HepG2 (cell line): ENCODE data around the gene BICRA. TPM values are rescaled to one million over a fixed set of nuclear protein-coding genes. Genes with fewer than 3 reads are reported as not detected.

Source experiments
- ATAC-seq: fragments of 200-7000 bp; cut with Tn5 transposase; 3 replicates; pipeline ENCODE4 v1.9.1; 2020; ENCODE audit warnings: mild to moderate bottlenecking, moderate library complexity
- BruUV-seq: library from RNA; stranded (reverse); fragments of 400-500 nt; replicated peaks from 2 replicates; lab custom pipeline; 2021; lab: Mats Ljungman, UMichigan
- CTCF ChIA-PET: fragments of 300-600 bp; formaldehyde crosslinking; extraction: SDS; loops from one replicate; lab custom pipeline; 2021; ENCODE audit warnings: low total read pairs, inconsistent platforms, low intra/inter-chr PET ratio; lab: Yijun Ruan, JAX
- POLR2A ChIA-PET: fragments of 350-600 bp; sonication (Branson Sonifier 250); formaldehyde crosslinking; loops from one replicate; lab custom pipeline; 2020; ENCODE audit warnings: antibody characterized with exemption, inconsistent platforms; lab: Yijun Ruan, JAX
- DNase-seq: peaks from one replicate; pipeline ENCODE4 v3.0.0-alpha.2; 2015; ENCODE audit warnings: low spot score
- FAIRE-seq: peaks from 3 replicates; lab custom pipeline; 2011; peaks lifted over from hg19 to GRCh38; lab: Jason Lieb, UNC
- H2AFZ ChIP-seq: one replicate; pipeline ENCODE4 v1.6.1; 2011; ENCODE audit warnings: low read length, inconsistent platforms
- H3K27ac ChIP-seq: fragments of 300-600 bp; 3 replicates; pipeline ENCODE4 v1.8.0; 2011; ENCODE audit warnings: mixed run types, mild to moderate bottlenecking, mixed read lengths, low read length, inconsistent platforms; ENCODE audit not compliant: insufficient read depth; ENCODE audit errors: extremely low read length
- H3K27me3 ChIP-seq, 2 experiments: fragments of 200-600 bp in 1 of 2; 2 replicates in 1 of 2; 3 replicates in 1 of 2; pipeline versions ENCODE4 v1.6.0 to v1.8.0; 2011; ENCODE audit warnings: low read length in 2 of 2, mild to moderate bottlenecking in 2 of 2, moderate library complexity in 2 of 2, inconsistent platforms in 1 of 2; ENCODE audit not compliant: insufficient read depth in 2 of 2, control insufficient read depth in 1 of 2
- H3K36me3 ChIP-seq, 2 experiments: fragments of 200-600 bp in 1 of 2; replicated peaks in 1 of 2; 2 replicates in 1 of 2; 3 replicates in 1 of 2; pipeline versions ENCODE4 v1.5.1 to v1.8.0; 2011; ENCODE audit warnings: low read length in 2 of 2, inconsistent platforms in 1 of 2; ENCODE audit not compliant: insufficient read depth in 2 of 2, control insufficient read depth in 1 of 2
- H3K4me1 ChIP-seq: 2 replicates; pipeline ENCODE4 v1.5.1; 2012; ENCODE audit warnings: low read length, inconsistent platforms; ENCODE audit not compliant: insufficient read depth
- H3K4me2 ChIP-seq: 2 replicates; pipeline ENCODE4 v1.6.0; 2011; ENCODE audit warnings: low read depth, low read length, inconsistent platforms
- H3K4me3 ChIP-seq, 3 experiments: fragments of 200-600 bp in 1 of 3; sonication (generic), shearing (Covaris generic) in 1 of 3; replicated peaks in 1 of 3; 2 replicates each; pipeline ENCODE4 v1.5.1; 2011 to 2016; ENCODE audit warnings: low read length in 3 of 3, inconsistent platforms in 2 of 3, low read depth in 2 of 3, mild to moderate bottlenecking in 2 of 3, control low read depth in 1 of 3, mixed read lengths in 1 of 3; ENCODE audit not compliant: insufficient read depth in 1 of 3
- H3K79me2 ChIP-seq: one replicate; pipeline ENCODE4 v1.6.1; 2011; ENCODE audit warnings: low read length, inconsistent platforms; ENCODE audit not compliant: insufficient read depth
- H3K9ac ChIP-seq: 2 replicates; pipeline ENCODE4 v1.6.0; 2011; ENCODE audit warnings: mild to moderate bottlenecking, low read depth, low read length, inconsistent platforms; ENCODE audit not compliant: insufficient read depth
- H3K9me3 ChIP-seq: 2 replicates; pipeline ENCODE4 v1.5.1; 2012; ENCODE audit warnings: mild to moderate bottlenecking, low read length
- H4K20me1 ChIP-seq: 2 replicates; pipeline ENCODE4 v1.6.0; 2011; ENCODE audit warnings: inconsistent platforms, mild to moderate bottlenecking, low read length, moderate library complexity; ENCODE audit not compliant: insufficient read depth
- CCDC6 ChIP-seq: sonication (generic); formaldehyde crosslinking; IDR thresholded peaks from 2 replicates; pipeline ENCODE4 v1.8.1; 2022; ENCODE audit warnings: mild to moderate bottlenecking, missing genetic modification reagents, moderate library complexity
- JUNB ChIP-seq: sonication (generic); formaldehyde crosslinking; IDR thresholded peaks from 2 replicates; pipeline ENCODE4 v1.8.0; 2022; ENCODE audit warnings: missing genetic modification reagents, mild to moderate bottlenecking, borderline replicate concordance
- NBN ChIP-seq: fragments of 450-650 bp; conservative IDR thresholded peaks from 2 replicates; pipeline ENCODE4 v1.6.1; 2017
- SMARCC2 ChIP-seq: fragments of 450-650 bp; IDR thresholded peaks from 2 replicates; pipeline ENCODE4 v1.6.1; 2017; ENCODE audit warnings: antibody characterized with exemption, mild to moderate bottlenecking
- ZNF12 ChIP-seq: sonication (generic); formaldehyde crosslinking; IDR thresholded peaks from 2 replicates; pipeline ENCODE4 v1.5.0; 2020; ENCODE audit warnings: missing genetic modification reagents
- ZSCAN20 ChIP-seq: sonication (generic); formaldehyde crosslinking; IDR thresholded peaks from 2 replicates; pipeline ENCODE4 v1.4.0; 2020; ENCODE audit warnings: missing genetic modification reagents, mild to moderate bottlenecking, borderline replicate concordance
- ZSCAN9 ChIP-seq: IDR thresholded peaks from 2 replicates; pipeline ENCODE4 v1.6.1; 2016; ENCODE audit warnings: borderline replicate concordance
- WGBS: methylation state at CpG from one replicate; pipeline ENCODE4 v1.1.6; 2017; ENCODE audit warnings: low lambda C conversion rate; 5-methylcytosine and 5-hydroxymethylcytosine counted together
- in situ Hi-C: cut with HindIII; loops from 2 replicates; pipeline ENCODE4 v1.10.0; 2017; ENCODE audit warnings: low pct_unique_long_range_greater_than_20kb; ENCODE audit not compliant: extremely low pct_ligation_motif_present
- intact Hi-C: fragments of 100-400 bp; cut with micrococcal nuclease; formaldehyde crosslinking; loops from one replicate; pipeline ENCODE4 v1.10.0; 2022; ENCODE audit not compliant: unreplicated experiment
- polyA plus RNA-seq, 8 experiments: library from polyadenylated mRNA; depleted of rRNA in 3 of 8; stranded (reverse) in 7 of 8; unstranded in 1 of 8; fragments of >200 nt; fragmentation: Illumina TruSeq in 4 of 8; extraction: Trizol in 4 of 8; gene quantifications; 2 replicates each; pipeline versions ENCODE4 v1.2.1 to v1.2.3, GENCODE V29; 2011 to 2016; ENCODE audit warnings: low read depth in 4 of 8, missing spikeins in 1 of 8, mixed read lengths in 1 of 8; ENCODE audit not compliant: insufficient read depth in 1 of 8
- total RNA-seq, 5 experiments: library from RNA; depleted of rRNA; stranded (reverse); fragments of >200 nt; fragmentation: Illumina TruSeq; extraction: Trizol; gene quantifications; 2 replicates each; pipeline ENCODE4 v1.2.3, GENCODE V29; 2016; ENCODE audit warnings: low read depth in 1 of 5
- TF ChIP-seq, protein P1 (sequence below): sonication (generic); formaldehyde crosslinking; IDR thresholded peaks from 2 replicates; pipeline ENCODE4 v1.4.0; 2020; ENCODE audit warnings: mild to moderate bottlenecking, low read depth, missing genetic modification reagents
- TF ChIP-seq, protein P2 (sequence below): sonication (generic); formaldehyde crosslinking; IDR thresholded peaks from 2 replicates; pipeline ENCODE4 v1.9.0; 2021; ENCODE audit warnings: missing genetic modification reagents, mild to moderate bottlenecking, borderline replicate concordance

BICRA gene
- total and polyA plus RNA-seq, 2 of the 13 experiments (the other 11 are each of a cell fraction or from before 2014, with no cell fraction given) = 0.55 to 0.71 TPM

DNA sequence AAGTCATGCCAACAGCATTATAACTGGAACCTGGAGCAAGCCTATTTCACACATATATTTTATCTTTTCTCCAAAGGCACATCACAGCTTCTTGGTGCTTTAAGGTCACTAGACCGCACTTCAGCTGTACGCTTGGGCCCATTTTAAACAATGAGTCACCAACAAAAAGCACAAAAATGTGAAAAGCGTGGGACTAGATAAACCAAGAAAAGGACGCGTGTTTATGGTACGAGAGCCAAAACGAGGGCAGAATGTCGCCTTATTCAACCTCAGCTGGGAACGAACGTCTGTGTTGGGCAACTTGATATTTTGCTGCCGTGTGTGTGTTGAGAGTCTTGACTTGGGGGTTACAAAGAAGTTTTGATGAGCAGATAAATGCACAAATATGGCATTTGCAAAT is 95.1 kb downstream of the BICRA start (continued):
- TF ChIP-seq, protein P1, sequence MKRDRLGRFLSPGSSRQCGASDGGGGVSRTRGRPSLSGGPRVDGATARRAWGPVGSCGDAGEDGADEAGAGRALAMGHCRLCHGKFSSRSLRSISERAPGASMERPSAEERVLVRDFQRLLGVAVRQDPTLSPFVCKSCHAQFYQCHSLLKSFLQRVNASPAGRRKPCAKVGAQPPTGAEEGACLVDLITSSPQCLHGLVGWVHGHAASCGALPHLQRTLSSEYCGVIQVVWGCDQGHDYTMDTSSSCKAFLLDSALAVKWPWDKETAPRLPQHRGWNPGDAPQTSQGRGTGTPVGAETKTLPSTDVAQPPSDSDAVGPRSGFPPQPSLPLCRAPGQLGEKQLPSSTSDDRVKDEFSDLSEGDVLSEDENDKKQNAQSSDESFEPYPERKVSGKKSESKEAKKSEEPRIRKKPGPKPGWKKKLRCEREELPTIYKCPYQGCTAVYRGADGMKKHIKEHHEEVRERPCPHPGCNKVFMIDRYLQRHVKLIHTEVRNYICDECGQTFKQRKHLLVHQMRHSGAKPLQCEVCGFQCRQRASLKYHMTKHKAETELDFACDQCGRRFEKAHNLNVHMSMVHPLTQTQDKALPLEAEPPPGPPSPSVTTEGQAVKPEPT (CRISPR knock-in tag) = no peak
- TF ChIP-seq ZSCAN9 (CRISPR knock-in tag) (no peak), JUNB (no peak), ZSCAN20 (CRISPR knock-in tag) (no peak), NBN (no peak), CCDC6 (no peak), SMARCC2 (no peak)
- TF ChIP-seq, protein P2, sequence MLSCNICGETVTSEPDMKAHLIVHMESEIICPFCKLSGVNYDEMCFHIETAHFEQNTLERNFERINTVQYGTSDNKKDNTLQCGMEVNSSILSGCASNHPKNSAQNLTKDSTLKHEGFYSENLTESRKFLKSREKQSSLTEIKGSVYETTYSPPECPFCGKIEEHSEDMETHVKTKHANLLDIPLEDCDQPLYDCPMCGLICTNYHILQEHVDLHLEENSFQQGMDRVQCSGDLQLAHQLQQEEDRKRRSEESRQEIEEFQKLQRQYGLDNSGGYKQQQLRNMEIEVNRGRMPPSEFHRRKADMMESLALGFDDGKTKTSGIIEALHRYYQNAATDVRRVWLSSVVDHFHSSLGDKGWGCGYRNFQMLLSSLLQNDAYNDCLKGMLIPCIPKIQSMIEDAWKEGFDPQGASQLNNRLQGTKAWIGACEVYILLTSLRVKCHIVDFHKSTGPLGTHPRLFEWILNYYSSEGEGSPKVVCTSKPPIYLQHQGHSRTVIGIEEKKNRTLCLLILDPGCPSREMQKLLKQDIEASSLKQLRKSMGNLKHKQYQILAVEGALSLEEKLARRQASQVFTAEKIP (CRISPR knock-in tag) = no peak
- TF ChIP-seq, all 625 proteins: peak for 0

DNA sequence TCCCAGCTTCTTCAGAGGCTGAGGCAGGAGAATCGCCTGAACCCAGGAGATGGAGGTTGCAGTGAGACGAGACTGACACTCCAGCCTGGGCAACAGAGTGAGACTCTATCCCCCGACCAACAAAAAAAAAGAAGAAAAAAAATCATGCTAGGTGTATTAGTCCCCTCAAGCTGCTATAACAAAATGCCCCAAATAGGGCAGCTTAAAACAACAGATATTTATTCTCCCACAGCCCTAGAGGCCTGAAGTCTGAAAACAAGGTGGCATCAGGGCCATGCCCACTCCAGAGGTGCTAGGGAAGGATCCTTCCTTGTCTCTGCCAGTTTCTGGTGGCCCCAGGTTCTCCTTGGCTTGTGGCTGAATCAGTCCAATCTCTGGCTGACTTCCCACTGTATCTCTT is 95.7 kb downstream of the BICRA start:
- no peaks in the 10 kb centered on the region for H3K4me1 ChIP-seq
- FAIRE-seq (no peak), ATAC-seq (no peak), DNase-seq (no peak)
- BruUV-seq = no TSS peak
- no peaks in the 10 kb centered on the region for H3K79me2 ChIP-seq
- H3K36me3 ChIP-seq = peaks cover 0 to 5% of the 10 kb centered on the region in 2 experiments; a peak in 1 of 5 replicates
- CTCF ChIA-PET = no interaction called here
- TF ChIP-seq NBN (no peak), ZNF12 (CRISPR knock-in tag) (peak; percentile 95)
- H4K20me1 ChIP-seq = no peaks in the 10 kb centered on the region
- intact Hi-C loops = no loop called here
- H3K27ac ChIP-seq = no peak overlapping the region
- H3K27me3 ChIP-seq = no peaks in the 10 kb centered on the region; a peak in 1 of 5 replicates
- no peak overlapping the region for H3K9ac ChIP-seq
- 78% methylated on average over 3 of the region's 3 CpGs for WGBS
- POLR2A ChIA-PET = no interaction called here
- in situ Hi-C loops = loop anchor here (5.0 kb wide), 1 partner anchor 38 kb away; no protein-coding TSS in a partner anchor
- H3K4me2 ChIP-seq = no peak overlapping the region
- H3K9me3 ChIP-seq = no peaks in the 10 kb centered on the region
- no peak overlapping the region for H3K4me3 ChIP-seq
- no peak overlapping the region for H2AFZ ChIP-seq
